AG10803 (cell line): ENCODE measurements around the gene LDLRAD4.
A peak's percentile ranks its signal among the peaks of the same experiment; 100 is the strongest.

Experiments used
- DNase-seq: peaks from one replicate; pipeline ENCODE4 v3.0.0; 2010; ENCODE audit warnings: low read depth
- H3K4me3 ChIP-seq: 2 replicates; pipeline ENCODE4 v1.5.1; 2011; ENCODE audit warnings: mild to moderate bottlenecking, low read length, control low read depth
- CTCF ChIP-seq: conservative IDR thresholded peaks from 2 replicates; pipeline ENCODE4 v1.5.1; 2011; ENCODE audit warnings: mild to moderate bottlenecking, low read length, control low read depth, inconsistent platforms

Gene LDLRAD4

GRCh38 chr18:13574761-13575160 lies 356.2 kb downstream of the LDLRAD4 start:
- no peak for TF ChIP-seq CTCF
- no peak for DNase-seq
- no peak overlapping the region for H3K4me3 ChIP-seq

DNA sequence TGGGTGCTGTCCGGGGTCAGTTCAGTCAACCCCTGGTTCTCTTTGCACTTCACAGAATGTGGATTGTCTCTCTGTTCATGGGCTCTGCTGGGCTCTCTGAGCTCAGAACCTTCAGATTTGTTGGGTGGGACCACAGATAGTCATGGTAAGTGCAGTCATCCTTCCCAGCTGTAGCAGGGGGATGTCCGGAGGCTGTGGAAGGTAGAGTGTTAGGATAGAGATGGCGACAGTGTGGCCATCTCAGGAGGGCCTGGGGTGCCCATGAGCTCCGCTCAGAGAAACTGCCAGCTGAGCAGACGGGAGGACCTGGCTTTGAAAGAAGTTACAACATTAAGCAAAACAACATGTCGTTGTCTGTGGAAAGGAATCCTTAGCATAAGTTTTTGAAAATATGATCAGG lies 358.0 kb downstream of the LDLRAD4 start:
- H3K4me3 ChIP-seq, result no peak overlapping the region
- TF ChIP-seq CTCF, result no peak

GRCh38 chr18:13577091-13577697 lies 358.6 kb downstream of the LDLRAD4 start:
- H3K4me3 ChIP-seq, result peak overlapping the region; percentile 38
- peak; percentile 71 for DNase-seq
- no peak for TF ChIP-seq CTCF

More for the DNA sequence above, 358.0 kb downstream of the LDLRAD4 start:
- no peak for DNase-seq

GRCh38 chr18:13577781-13578180 lies 359.2 kb downstream of the LDLRAD4 start:
- no peak for TF ChIP-seq CTCF
- no peak for DNase-seq
- H3K4me3 ChIP-seq, result peak overlapping the region; percentile 38

DNA sequence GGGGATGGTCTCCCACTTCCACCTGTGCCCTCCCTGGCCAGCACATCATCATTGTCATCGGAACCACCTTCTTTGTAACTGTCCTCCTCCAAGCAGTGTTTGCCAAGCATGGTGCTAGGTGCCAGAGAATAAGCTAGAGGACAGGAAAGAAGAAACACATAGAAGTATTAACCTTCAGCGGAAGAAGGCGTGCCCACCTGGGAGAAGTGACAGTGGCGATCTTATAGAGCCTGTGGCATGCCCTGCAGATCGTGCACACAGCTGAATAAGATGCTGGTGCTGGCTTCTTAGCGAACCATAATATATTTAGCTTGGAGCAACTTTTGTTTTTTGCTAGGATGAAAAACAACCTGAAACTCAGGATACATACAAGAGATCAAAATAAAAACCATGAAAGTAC lies 359.8 kb downstream of the LDLRAD4 start:
- H3K4me3 ChIP-seq, result no peak overlapping the region
- DNase-seq, result no peak
- no peak for TF ChIP-seq CTCF

DNA sequence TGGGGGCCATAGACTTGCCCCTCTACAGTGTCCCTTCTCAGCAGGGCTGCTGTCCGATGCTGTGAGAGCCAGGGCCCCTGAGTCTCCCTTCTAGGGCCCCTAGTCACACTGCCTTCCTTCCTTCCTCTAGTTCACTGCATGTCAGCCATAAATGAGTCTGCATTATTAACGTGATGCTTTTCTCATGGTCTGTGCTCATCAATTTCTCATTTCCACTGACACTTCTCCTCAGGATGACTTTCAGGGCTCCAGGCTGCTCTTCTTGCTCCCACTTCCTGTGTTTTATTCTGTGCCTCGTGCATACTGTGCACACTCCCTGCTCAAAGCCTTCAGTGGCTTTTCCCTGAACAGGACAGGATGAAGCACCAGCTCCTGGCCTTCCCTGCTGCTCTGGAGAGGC lies 361.3 kb downstream of the LDLRAD4 start:
- DNase-seq, result no peak
- no peak overlapping the region for H3K4me3 ChIP-seq
- no peak for TF ChIP-seq CTCF

GRCh38 chr18:13580351-13580750 lies 361.8 kb downstream of the LDLRAD4 start:
- no peak for DNase-seq
- no peak overlapping the region for H3K4me3 ChIP-seq
- no peak for TF ChIP-seq CTCF
